ENCODE measurements around the gene ELAVL1.
"Not testable (repeated sequence)": the region's sequence is repeated elsewhere in the genome, so short reads cannot be mapped to it uniquely, and the experiment has no call there.

Gene ELAVL1

DNA sequence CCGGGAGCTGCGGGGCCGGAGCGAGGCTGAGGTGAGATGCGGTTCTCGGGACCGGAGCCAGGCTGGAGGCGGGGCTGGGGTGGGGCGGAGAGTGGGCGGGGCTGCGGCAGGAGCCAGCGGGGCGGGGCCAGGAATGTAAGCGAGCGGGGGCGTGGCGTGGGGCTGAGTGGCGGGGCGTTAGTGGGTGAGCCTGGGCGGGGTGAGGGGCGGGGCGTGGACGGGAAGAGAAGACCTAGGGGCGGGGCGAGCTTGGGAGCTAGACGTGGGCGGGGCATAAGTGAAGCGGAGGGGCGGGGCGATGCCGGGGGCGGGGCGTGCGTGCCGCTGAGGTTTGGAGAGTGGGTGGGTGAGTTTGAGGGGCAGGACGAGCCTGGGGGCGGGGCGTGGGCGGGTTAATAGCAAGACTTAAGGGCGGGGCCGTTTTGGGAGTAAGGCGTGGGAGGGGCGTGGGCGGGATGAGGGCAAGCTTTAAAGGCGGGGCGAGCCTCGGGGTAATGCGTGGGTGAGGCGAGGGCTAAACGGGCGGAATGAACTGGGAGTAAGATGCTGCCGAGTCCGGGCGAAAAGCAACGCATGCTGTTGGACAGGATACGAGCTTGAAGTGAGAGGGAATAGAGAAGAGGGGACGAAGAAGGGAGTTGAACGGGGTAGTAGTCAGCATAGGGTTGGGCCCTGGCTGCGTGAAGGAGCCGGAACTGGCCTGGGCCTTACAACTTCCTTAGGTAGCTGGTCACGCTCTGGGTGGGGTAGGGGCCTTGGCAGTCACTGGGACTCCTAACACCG is 84.7 kb downstream of the ELAVL1 start:
- peak; percentile 96 for DNase-seq

DNA sequence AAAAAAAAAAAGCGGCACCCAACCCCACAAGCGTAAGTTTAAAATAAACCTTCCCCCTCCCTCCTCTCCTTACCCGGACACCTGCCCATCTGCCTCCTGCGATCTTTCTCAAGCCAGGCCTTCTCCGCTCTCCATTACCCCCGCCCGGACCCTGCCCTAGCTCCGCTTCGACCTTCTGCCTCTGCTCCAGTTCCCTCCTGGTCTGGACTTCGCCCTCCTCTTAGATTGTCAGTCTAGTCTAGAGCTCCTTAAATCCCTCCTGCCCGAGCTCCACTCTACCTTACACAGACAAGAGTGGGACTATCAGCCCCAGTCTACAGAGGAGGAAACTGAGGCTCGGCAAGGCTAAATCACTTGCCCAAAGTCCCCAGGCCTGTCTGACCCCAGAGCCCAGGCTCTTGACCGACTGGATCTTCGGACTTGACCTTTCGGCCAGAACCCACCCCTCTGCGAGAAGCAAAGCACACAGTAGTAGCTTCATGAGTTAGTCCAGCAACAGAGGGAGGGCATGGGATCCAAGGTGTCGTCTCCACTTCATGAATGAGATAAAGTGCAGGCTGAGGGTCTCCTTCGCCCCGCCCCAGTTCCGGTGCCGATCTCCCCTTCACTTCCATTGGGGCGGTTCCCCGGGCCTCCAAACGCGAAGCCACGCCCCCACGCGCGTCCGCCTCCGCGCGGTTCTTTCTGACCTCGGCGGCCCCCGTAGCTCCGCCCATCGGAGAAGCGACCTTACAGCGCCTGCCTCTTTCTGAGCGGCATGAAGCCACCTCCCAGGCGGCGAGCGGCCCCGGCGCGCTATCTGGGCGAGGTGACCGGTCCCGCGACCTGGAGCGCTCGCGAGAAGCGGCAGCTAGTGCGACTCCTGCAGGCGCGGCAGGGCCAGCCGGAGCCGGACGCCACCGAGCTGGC is 85.6 kb downstream of the ELAVL1 start, which contains the start of gene SNAPC2:
Gene SNAPC2, plus strand, starts transcription at position 729 of the 909 bp plus-strand sequence. Its CDS starts 29 bp downstream, at position 758.
- peak; percentile 77 for DNase-seq

DNA sequence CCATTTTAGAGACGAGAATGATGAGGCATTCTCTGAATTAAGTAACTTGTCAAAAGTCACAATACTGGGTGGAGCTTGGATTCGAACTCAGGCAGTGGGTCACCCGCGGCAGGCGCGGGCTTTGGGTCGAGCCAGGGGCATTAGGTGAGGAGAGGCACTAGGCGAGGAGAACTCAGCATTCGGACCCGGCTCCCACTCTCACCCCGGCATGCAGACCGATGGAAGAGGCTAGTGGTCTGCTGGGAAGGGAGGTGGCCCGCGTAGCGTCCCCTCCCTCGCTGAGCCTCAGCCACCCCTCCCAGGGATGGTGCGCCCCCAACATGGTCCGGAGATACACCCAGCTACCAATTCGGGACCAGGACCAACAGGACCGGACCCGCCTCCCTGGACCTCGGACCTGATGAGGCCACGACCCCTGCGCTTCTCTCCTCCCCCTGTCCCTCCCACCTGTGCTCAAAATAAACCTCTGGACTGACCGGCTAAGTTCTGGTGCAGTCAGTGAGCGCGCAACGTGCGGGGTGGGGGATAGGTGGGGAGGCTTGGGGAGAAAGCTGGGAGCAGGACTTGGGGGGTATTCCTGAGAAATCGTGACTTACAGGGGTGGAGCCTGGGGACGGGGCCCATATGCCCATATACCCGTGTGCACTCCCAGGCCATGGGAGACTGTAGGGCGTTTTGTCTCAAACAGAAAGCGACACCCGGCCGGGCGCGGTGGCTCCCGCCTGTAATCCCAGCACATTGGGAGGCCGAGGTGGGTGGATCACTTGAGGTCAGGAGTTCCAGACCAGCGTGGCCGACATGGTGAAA is 86.6 kb downstream of the ELAVL1 start:
- DNase-seq: no peak

DNA sequence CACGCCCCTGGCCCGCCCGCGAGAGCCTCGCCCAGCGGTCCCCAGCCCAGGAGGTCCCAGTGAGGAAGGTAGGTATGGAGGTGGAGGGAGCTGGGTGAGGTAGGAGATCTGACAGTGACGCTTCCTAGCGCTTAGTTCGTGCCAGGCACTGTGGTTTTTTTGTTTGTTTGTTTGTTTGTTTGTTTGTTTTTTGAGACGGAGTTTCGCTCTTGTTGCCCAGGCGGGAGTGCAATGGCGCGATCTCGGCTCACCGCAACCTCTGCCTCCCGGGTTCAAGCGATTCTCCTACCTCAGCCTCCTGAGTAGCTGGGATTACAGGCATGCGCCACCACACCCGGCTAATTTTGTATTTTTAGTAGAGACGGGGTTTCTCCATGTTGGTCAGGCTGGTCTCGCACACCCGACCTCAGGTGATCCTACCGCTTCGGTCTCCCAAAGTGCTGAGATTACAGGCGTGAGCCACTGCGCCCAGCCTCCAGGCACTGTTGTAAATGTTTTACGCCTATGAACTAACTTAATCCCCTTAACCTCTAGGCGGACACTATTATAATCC is 87.3 kb downstream of the ELAVL1 start:
- DNase-seq: not testable (repeated sequence)

DNA sequence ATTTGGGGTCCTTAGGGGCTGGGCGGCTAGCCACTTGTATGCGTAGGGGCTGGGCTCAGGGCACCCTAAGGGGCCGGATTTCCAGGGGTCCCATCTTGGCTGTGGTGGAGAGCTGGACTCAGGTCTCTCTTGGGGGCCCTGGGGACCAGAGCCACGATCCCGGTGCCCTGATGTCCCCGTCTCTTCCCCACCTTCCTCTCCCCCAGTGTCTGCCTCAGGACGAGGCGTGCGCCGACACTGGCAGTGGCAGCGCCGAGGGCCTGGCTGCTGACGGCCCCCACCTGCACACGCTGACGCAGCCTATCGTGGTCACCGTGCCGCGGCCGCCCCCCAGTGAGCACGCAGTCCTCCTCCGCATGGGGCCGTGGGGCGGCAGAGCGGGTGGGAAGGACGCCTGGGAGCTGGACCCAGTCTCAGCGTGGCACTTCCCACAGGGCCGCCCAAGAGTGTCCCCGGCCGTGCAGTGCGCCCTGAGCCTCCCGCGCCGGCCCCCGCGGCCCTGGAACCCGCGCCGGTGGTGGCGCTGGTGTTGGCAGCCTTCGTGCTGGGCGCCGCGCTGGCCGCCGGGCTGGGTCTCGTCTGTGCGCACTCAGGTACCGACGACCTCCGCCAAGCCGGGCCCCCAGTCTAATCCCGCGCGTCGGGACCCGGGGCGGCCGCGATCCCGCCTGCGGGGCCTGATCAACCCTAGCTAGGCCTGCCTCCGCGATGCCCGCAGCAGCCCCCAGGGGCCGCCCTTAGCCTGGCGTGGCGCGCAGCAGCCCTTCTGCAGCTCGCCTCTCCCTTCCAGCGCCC is 88.0 kb downstream of the ELAVL1 start:
- peak; percentile 25 for DNase-seq

DNA sequence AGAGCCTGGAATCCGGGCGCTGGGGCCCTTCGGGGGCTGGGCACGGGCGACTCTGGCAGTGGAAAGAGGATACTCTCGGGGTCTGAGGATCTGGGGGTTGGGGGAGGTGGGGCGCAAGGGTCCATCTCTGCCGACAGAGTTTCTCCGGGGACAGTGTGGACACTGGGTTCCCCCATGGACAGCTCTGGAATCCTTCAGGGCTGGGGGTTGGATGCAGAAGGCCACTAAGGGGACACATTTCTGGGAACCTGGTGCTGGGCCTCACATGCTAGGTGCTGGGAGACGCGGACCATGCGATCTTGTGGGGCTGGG is 88.5 kb downstream of the ELAVL1 start:
- no peak for DNase-seq

DNA sequence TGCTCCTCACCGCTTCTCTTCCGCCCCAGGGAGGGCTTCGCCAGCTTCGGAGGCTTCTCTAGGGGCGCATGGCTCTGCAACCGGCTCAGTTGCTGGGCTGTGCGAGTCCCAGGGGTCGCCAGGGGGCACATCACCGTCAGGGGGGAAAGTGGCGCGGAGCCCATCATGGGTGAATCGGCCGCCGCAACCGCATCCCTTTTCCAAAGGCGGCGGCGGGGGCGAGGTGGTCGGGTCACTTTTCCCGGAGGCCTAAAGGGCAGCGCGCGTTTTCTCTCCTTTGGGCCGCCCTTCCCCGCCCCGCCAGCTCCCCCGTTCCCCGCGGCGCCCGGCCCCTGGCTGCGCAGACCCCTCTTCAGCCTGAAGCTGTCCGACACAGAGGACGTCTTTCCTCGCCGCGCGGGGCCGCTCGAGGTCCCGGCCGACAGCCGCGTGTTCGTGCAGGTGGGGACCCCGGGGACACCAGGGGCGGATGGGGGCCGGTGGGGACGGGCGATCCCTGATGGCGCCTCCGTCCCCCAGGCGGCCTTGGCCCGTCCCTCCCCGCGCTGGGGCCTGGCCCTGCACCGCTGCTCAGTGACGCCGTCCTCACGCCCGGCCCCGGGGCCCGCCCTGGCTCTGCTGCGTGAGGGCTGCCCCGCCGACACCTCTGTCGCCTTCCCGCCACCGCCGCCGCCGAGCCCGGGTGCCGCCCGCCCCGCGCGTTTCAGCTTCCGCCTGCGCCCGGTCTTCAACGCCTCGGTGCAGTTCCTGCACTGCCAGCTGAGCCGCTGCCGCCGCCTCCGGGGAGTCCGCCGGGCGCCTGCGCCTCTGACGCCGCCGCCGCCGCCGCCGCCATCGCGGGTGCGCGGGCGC is 89.1 kb downstream of the ELAVL1 start:
- DNase-seq: peak; percentile 3

DNA sequence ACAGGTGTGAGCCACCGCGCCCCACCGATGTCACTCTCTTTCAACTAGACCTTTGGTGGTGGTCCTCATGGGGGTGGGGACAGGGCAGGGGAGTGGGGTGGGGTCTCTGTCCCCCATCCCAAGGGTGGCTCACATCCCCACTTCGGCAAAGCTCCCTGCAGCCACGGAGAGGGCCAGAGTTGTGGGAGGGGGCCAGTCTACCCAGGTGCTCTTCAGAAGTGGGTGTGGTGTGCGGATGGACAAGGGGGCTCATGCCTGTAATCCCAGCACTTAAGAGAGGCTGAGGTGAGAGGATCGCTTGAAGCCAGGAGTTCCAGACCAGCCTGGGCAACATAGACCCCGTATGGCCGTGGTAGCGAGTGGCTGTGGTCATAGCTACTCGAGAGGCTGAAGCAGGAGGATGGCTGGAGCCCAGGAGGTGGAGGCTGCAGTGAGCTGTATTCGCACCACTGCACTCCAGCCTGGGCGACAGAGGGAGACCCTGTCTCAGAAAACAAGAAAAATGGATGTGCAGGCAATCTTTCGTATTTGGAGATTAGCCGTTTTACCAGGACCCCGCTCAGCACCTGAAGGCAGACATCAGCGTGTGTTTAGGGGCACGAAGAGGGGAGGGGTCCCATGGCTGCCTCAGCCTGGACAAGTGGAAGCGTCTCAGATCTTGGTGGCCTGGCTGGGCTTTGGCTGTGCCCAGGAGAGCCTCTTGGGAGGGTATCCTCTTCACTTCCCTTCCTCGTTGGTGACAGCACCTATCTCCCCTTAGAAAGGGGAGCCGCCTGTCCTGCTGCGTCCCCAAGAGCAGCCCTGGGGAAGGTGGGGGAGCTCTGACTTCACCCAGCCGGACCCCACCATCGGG is 90.0 kb downstream of the ELAVL1 start:
- DNase-seq: no peak

DNA sequence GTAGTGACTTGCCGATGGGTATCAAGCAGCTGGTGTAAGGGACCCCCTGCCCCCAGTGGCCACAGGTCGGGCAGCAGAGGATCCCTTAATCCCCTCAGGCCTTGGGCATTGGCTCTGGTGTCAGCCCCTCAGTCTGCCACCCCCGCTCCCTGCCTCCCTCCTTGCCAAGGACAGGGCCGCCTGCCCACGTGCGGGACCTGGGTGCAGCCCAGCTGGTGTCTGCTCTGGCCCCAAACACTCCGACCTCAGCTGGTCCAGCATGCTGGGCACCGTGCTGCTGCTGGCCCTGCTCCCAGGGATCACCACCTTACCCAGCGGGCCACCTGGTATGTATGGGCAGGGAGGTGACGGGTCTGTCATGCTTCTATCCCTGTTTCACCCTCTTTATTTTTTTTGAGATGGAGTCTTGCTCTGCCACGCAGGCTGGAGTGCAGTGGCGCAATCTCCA is 90.8 kb downstream of the ELAVL1 start, which contains the start of gene TGFBR3L:
Gene TGFBR3L, plus strand, starts transcription at position 233 of the 448 bp plus-strand sequence.
- DNase-seq: no peak

DNA sequence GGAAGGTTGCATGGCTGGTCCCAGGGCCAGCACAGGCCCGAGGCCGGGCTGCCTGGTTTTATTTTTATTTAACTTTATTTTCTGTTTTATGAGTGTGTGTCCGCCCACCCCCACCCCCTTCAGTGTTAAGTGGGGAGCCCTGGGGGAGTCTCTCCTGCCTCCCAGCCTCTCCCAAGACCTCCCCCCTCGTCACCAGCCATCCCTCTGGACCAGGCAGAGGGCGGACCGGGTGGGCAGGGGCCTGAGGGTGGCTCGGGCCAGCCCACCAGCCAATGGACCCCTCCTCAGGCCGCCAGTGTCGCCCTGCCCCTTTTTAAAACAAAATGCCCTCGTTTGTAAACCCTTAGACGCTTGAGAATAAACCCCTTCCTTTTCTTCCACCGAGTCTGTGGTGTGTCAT is 91.3 kb downstream of the ELAVL1 start:
- DNase-seq: no peak

DNA sequence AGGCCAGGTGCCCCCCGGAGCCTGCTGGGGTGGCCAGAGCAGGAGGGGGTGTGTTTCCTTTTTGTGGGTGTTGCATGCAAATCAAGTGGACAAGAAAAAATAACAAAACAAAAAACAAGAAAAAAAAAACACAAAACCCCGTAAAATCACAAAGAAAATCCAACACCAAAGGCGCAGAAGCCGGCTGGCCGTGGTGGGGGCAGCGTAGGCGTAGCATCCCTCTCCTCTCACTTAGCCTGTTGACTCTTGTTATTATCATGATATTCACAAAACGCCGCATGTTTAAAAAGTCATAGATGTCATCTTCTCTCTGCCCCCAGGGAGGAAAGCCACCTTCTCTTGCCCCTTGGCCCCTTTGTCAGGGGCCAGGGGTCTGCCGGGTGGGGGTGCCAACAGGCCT is 91.8 kb downstream of the ELAVL1 start:
- no peak for DNase-seq

DNA sequence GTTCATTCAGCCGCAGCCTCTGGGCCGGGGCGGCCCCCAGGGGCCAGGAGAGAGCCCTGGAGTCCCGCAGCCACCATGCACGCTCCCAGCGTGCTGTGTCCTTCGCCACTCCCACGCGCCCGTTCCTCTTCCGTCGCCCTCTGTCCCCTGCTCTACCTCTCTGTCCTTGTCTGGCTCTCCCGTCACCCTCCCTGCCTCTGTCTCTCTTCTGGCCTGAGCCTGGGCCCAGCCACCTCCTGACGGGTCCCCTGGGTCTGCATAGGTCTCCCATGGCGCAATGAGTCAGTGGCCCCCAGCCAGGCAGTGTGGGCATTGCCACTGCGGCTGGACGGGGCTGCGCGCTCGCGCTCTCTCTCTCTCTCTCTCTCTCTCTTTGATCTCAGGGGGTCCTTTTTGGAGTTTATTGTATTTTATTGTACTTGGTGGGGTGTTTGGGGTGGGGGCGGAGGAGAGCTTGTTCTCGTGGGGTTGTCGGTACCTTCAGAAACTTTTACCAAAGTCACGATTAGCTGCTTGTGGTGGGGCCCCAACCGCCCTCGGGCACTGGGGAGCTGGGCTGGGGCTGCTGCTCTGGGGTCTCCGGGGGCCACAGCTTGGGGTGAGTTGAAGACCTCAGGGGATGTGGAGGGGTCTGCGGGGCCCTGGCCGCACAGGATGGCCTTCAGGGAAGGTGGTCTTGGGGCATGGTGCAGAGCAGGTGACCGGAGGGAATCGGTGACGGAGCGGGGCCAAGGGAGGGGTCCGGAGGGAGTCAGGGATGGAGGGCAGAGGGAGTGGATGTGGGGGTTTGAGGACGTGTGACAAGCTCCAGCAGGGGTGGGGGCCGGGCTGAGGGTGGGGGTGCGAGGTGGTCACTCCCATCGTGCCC is 92.5 kb downstream of the ELAVL1 start:
- DNase-seq: no peak

DNA sequence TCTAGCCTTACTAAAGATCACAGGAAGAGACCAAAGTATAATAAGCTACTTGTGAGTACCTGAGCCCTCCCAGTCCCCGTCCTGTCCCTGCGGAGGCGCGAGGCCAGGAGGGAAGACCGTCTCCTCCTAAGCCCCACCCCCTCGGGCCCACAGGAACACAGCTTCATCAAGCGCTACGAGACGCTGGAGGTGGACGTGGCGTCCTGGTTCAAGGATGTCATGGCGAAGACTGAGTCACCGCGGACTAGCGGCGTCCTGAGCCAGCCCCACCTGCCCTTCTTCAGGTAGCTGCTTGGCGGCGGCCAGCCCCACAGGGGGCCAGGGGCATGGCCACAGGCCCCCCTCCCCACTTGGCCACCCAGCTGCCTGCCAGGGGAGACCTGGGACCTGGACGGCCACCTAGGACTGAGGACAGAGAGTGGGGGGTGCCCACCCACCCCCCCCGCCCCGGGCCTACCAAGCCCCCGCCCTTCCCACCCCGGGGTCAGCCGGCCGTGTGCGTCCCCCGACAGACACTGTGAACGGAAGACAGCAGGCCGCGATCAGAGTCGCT is 93.2 kb downstream of the ELAVL1 start:
- DNase-seq: no peak

DNA sequence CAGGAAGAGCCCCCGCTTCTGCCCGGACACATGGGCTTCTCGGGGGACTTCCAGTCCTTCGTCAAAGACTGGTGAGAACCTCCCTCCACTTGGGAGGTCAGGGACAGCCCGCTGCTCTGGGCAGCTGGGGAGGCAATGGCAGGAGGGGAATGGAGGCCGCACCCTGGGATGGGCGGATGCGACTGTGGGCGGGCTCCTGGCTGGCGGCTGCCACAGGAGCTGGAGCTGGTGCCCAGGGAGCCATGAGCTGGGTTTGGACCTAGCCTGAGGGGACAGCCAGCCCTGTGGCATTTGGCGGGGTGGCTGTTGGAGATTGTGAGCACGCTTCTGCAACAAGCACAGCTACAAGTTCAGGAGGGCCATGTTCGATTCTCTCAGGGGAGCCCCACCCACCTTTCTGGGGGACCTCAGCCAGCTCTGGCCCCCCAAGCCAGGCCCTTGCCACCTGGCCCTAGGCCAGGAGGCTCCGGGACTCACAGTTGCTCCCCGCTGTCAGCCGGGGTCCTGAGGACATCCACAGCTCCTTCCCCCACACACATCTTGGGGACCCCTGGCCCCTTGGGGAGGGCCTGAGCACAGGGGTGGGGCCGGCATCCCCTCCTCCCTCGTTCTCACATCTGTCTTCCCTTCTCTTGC is 93.8 kb downstream of the ELAVL1 start:
- DNase-seq: no peak

DNA sequence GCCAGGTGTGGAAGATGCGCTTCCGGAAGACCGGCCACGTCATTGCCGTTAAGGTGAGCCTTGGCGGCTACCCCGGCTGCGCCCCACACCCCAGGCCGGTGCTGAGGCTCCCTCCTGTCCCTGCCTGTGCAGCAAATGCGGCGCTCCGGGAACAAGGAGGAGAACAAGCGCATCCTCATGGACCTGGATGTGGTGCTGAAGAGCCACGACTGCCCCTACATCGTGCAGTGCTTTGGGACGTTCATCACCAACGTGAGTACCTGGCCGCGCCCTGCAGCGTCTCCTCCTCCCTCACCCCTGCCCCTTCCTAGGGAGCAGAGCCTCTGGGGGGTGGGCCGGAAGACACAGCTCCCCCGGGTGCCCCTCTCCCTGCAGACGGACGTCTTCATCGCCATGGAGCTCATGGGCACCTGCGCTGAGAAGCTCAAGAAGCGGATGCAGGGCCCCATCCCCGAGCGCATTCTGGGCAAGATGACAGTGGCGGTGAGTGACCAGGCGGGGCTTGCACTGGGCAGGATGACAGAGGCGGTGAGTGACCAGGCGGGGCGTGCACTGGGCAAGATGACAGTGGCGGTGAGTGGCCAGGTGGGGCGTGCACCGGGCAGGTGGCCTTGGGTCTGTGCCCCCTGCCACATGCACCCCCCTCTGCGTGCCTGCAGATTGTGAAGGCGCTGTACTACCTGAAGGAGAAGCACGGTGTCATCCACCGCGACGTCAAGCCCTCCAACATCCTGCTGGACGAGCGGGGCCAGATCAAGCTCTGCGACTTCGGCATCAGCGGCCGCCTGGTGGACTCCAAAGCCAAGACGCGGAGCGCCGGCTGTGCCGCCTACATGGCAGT is 94.9 kb downstream of the ELAVL1 start:
- DNase-seq: no peak

DNA sequence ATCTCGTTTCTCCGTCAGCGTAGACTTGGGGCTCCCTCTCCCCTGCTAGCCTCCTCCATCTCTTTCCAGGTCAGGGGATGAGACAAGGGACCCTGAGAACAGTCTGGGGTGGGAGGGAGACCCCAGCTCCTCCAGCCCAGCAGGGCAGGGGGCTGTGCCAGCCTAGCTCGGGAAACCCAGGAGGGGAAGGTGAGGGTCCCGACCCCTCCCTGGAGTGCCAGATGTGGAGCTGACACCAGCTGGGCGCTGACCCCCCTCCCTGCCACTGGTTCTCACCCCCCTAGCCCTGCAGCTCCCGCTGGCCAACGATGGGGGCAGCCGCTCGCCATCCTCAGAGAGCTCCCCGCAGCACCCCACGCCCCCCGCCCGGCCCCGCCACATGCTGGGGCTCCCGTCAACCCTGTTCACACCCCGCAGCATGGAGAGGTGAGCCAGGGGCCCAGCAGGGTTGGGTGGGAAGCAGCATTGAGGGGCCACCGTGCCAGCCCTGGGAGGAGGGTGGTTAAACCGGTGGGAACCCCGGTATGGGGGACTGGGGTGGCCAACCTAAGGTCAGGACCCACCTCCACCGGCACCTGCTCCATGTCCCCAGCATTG is 95.9 kb downstream of the ELAVL1 start:
- no peak for DNase-seq

Measured in NCI-H1694 (cell line).